OCI-LY1 (cell line): Measurements from ENCODE around the gene LPIN1.
"Not testable (repeated sequence)": the region's sequence is repeated elsewhere in the genome, so short reads cannot be mapped to it uniquely, and the experiment has no call there.

Experiments used
- H2AFZ ChIP-seq: fragments of 200-600 bp; sonication (generic), shearing (Covaris generic); 2 replicates; pipeline ENCODE4 v1.6.0; 2014; ENCODE audit warnings: antibody characterized with exemption, mild to moderate bottlenecking, low read length
- H3F3A ChIP-seq: fragments of 200-600 bp; sonication (generic), shearing (Covaris generic); 2 replicates; pipeline ENCODE4 v1.6.0; 2014; ENCODE audit warnings: mild to moderate bottlenecking, antibody characterized with exemption, low read length, moderate library complexity; ENCODE audit not compliant: insufficient read depth
- H3K27ac ChIP-seq: fragments of 200-600 bp; sonication (generic); 2 replicates; pipeline ENCODE4 v1.5.1; 2014; ENCODE audit warnings: low read length, mixed run types, mild to moderate bottlenecking, low read depth; ENCODE audit not compliant: poor library complexity, severe bottlenecking
- H3K27me3 ChIP-seq: fragments of 200-600 bp; sonication (generic); 2 replicates; pipeline ENCODE4 v1.6.0; 2014; ENCODE audit warnings: antibody characterized with exemption, mild to moderate bottlenecking, low read length, moderate library complexity; ENCODE audit not compliant: insufficient read depth
- H3K36me3 ChIP-seq: fragments of 200-600 bp; sonication (generic); 2 replicates; pipeline ENCODE4 v1.6.1; 2014; ENCODE audit warnings: mild to moderate bottlenecking, antibody characterized with exemption, low read length, moderate library complexity, mixed read lengths; ENCODE audit not compliant: insufficient read depth
- H3K4me1 ChIP-seq: fragments of 200-600 bp; sonication (generic); 2 replicates; pipeline ENCODE4 v1.5.1; 2014; ENCODE audit warnings: mild to moderate bottlenecking, low read length, moderate library complexity; ENCODE audit not compliant: insufficient read depth, severe bottlenecking
- H3K4me2 ChIP-seq: fragments of 200-600 bp; sonication (generic), shearing (Covaris generic); 2 replicates; pipeline ENCODE4 v1.6.1; 2014; ENCODE audit warnings: low read length
- H3K4me3 ChIP-seq: fragments of 200-600 bp; sonication (generic); 2 replicates; pipeline ENCODE4 v1.5.1; 2014; ENCODE audit warnings: low read length, low read depth, mild to moderate bottlenecking, mixed read lengths; ENCODE audit not compliant: poor library complexity, severe bottlenecking
- H3K79me2 ChIP-seq: fragments of 200-600 bp; shearing (Covaris generic); 2 replicates; pipeline ENCODE4 v1.6.1; 2016; ENCODE audit warnings: mixed run types, low read length, mixed read lengths; ENCODE audit not compliant: insufficient read depth
- H3K9ac ChIP-seq: fragments of 200-600 bp; sonication (generic), shearing (Covaris generic); 2 replicates; pipeline ENCODE4 v1.6.1; 2014; ENCODE audit warnings: mild to moderate bottlenecking, low read length, mixed read lengths
- H3K9me2 ChIP-seq: fragments of 200-600 bp; sonication (generic), shearing (Covaris generic); 2 replicates; pipeline ENCODE4 v1.6.1; 2014; ENCODE audit warnings: low read depth, mild to moderate bottlenecking, low read length, mixed read lengths
- H3K9me3 ChIP-seq: fragments of 200-600 bp; shearing (Covaris generic); 2 replicates; pipeline ENCODE4 v1.6.1; 2014; ENCODE audit warnings: low read length, mixed read lengths
- H4K20me1 ChIP-seq: fragments of 200-600 bp; sonication (generic), shearing (Covaris generic); 2 replicates; pipeline ENCODE4 v1.6.0; 2016; ENCODE audit warnings: mild to moderate bottlenecking, low read length; ENCODE audit not compliant: insufficient read depth
- EZH2 ChIP-seq: fragments of 200-600 bp; sonication (generic), shearing (Covaris generic); IDR thresholded peaks from 2 replicates; pipeline ENCODE4 v1.8.0; 2017; ENCODE audit warnings: borderline replicate concordance, mixed run types, mild to moderate bottlenecking, antibody characterized with exemption, low read length, moderate library complexity, mixed read lengths
- TF ChIP-seq, protein P1 (sequence below): fragments of 200-600 bp; sonication (generic), shearing (Covaris generic); IDR thresholded peaks from 2 replicates; pipeline ENCODE4 v1.5.1; 2017; ENCODE audit warnings: mild to moderate bottlenecking, antibody characterized with exemption, low read length, moderate library complexity, mixed read lengths

The LPIN1 gene

DNA sequence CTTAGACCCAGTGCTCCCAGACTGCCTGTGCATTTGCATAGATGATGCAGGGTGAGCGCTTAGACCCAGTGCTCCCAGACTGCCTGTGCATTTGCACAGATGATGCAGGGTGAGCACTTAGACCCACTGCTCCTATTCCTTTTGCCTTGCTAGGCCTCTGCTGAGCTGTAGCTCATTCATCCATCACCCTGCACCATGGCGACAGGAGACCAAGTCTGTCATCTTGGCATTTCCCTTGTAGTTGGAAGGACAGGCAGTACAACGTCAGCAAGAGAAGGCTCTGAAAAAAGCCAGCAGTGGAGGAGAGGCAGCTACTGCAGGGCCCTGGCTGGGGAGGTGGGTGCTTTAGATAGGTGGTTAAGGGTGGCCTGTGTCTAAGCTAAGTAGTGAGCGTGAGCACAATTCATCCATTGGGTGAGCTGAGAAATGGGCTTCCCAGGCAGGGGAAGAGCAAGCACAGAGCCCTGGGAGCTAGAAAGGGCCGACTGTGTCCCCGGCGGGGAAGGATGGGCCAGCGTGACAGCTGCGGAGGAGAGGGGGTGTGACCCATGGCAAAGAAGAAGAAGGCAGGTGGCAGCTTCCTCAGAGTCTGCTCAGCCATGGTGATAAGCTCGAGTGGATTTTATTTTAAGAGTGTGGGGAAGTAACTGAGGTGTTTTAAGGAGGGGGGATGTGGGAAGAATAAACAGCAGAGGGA is 108.8 kb downstream of the LPIN1 start:
- Histone ChIP-seq H3K27me3 (no peaks in the 10 kb centered on the region), H3K4me3 (no peak overlapping the region), H2AFZ (no peak overlapping the region), H3K79me2 (no peaks in the 10 kb centered on the region), H3K36me3 (peaks cover 78% of the 10 kb centered on the region), H3K9me3 (peaks cover 16% of the 10 kb centered on the region; the same call in 1 of the 2 replicates), H3K27ac (peak overlapping the region; percentile 58), H3K9ac (peak overlapping the region; percentile 45; the same call in 1 of the 2 replicates), H3K9me2 (no peaks in the 10 kb centered on the region), H3K4me2 (peak overlapping the region; percentile 33; the same call in 1 of the 2 replicates), H4K20me1 (no peaks in the 10 kb centered on the region), H3F3A (no peaks in the 10 kb centered on the region), H3K4me1 (peaks cover 38% of the 10 kb centered on the region)
- TF ChIP-seq, protein P1, sequence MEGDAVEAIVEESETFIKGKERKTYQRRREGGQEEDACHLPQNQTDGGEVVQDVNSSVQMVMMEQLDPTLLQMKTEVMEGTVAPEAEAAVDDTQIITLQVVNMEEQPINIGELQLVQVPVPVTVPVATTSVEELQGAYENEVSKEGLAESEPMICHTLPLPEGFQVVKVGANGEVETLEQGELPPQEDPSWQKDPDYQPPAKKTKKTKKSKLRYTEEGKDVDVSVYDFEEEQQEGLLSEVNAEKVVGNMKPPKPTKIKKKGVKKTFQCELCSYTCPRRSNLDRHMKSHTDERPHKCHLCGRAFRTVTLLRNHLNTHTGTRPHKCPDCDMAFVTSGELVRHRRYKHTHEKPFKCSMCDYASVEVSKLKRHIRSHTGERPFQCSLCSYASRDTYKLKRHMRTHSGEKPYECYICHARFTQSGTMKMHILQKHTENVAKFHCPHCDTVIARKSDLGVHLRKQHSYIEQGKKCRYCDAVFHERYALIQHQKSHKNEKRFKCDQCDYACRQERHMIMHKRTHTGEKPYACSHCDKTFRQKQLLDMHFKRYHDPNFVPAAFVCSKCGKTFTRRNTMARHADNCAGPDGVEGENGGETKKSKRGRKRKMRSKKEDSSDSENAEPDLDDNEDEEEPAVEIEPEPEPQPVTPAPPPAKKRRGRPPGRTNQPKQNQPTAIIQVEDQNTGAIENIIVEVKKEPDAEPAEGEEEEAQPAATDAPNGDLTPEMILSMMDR: no peak
- no peak for TF ChIP-seq EZH2

DNA sequence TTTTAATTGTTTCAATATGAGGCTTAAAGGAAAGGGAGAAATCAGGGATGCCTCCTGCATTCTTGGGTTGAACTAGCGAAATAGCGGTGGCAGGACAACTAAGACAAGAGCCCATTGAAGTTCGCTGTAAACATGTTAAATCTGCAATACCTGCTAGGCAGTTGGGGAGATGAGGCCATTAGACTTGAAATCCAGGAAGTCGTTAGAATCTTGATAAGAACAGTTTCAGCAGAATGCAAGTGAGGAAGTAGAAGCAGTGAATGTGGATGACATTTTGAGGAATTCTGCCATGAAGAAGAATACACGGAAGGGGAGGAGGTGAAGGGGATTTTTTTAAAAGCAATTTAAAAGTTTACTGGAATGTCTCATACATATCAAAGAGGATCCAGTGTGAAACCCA is 109.7 kb downstream of the LPIN1 start:
- Histone ChIP-seq H3K9me2 (no peaks in the 10 kb centered on the region), H3F3A (no peaks in the 10 kb centered on the region; the same call in 1 of the 2 replicates), H3K27ac (peak overlapping the region; percentile 58), H3K4me1 (peaks cover 47% of the 10 kb centered on the region), H2AFZ (no peak overlapping the region), H3K4me2 (no peak overlapping the region), H3K9ac (no peak overlapping the region), H3K9me3 (peaks cover 16% of the 10 kb centered on the region; the same call in 1 of the 2 replicates), H4K20me1 (no peaks in the 10 kb centered on the region), H3K4me3 (no peak overlapping the region), H3K27me3 (no peaks in the 10 kb centered on the region), H3K36me3 (peaks cover 73% of the 10 kb centered on the region), H3K79me2 (no peaks in the 10 kb centered on the region)
- TF ChIP-seq, protein P1: no peak
- no peak for TF ChIP-seq EZH2

DNA sequence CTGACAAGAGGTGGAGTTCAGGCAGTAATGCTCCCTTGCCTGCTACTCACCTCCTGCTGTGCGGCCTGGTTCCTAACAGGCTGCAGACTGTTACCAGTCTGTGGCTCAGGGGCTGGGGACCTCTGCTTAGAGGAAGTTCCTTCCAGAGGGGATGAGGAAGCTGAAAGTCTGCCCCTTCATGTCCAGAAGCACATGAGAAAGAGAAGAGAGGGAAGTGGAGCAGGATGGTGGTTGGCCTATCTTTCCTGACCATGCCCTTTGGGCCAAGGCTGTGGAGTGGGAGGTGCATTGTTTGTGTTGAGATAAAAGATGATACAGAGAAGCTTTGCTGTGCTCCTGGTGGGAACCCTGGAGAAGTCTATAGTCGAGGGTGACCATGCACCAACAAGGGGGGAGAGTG is 112.5 kb downstream of the LPIN1 start:
- Histone ChIP-seq H2AFZ (no peak overlapping the region), H3K9me3 (peaks cover 16% of the 10 kb centered on the region; the same call in 1 of the 2 replicates), H3K4me3 (no peak overlapping the region), H3K27ac (no peak overlapping the region), H4K20me1 (no peaks in the 10 kb centered on the region), H3K4me1 (peaks cover 55% of the 10 kb centered on the region), H3K9me2 (no peaks in the 10 kb centered on the region), H3K4me2 (no peak overlapping the region), H3F3A (no peaks in the 10 kb centered on the region; the same call in 1 of the 2 replicates), H3K27me3 (no peaks in the 10 kb centered on the region), H3K79me2 (no peaks in the 10 kb centered on the region), H3K36me3 (peaks cover 48% of the 10 kb centered on the region), H3K9ac (no peak overlapping the region)
- no peak for TF ChIP-seq EZH2
- TF ChIP-seq, protein P1: no peak

DNA sequence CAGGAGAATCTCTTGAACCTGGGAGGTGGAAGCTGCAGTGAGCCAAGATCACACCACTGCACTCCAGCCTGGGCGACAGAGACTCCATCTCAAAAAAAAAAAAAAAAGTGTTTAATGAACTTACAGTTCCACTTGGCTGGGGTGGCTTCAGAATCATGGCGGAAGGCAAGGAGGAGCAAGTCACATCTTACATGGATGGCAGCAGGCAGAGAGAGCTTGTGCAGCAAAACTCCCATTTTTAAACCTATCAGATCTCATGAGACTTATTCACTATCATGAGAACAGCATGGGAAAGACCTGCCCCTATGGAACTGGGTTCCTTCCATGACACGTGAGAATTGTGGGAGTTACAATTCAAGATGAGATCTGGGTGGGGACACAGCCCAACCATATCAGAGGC is 113.5 kb downstream of the LPIN1 start:
- H3K4me2 ChIP-seq, H3K27me3 ChIP-seq, H3K4me3 ChIP-seq, H3K9ac ChIP-seq, H3F3A ChIP-seq, H2AFZ ChIP-seq, H4K20me1 ChIP-seq, H3K79me2 ChIP-seq, H3K9me2 ChIP-seq: not testable (repeated sequence)
- H3K27ac ChIP-seq: peak overlapping the region; percentile 98
- H3K4me1 ChIP-seq: peaks cover 64% of the 10 kb centered on the region
- peaks cover 16% of the 10 kb centered on the region; the same call in 1 of the 2 replicates for H3K9me3 ChIP-seq
- peaks cover 57% of the 10 kb centered on the region for H3K36me3 ChIP-seq
